HG02943 (cell line): ENCODE measurements around the gene PLIN1.

Experiments
- ATAC-seq: cut with Tn5 transposase; IDR thresholded peaks from one replicate; pipeline ENCODE4 v1.9.1; 2021; ENCODE audit warnings: mild to moderate bottlenecking, low read depth, moderate library complexity; ENCODE audit not compliant: unreplicated experiment

The PLIN1 gene

DNA sequence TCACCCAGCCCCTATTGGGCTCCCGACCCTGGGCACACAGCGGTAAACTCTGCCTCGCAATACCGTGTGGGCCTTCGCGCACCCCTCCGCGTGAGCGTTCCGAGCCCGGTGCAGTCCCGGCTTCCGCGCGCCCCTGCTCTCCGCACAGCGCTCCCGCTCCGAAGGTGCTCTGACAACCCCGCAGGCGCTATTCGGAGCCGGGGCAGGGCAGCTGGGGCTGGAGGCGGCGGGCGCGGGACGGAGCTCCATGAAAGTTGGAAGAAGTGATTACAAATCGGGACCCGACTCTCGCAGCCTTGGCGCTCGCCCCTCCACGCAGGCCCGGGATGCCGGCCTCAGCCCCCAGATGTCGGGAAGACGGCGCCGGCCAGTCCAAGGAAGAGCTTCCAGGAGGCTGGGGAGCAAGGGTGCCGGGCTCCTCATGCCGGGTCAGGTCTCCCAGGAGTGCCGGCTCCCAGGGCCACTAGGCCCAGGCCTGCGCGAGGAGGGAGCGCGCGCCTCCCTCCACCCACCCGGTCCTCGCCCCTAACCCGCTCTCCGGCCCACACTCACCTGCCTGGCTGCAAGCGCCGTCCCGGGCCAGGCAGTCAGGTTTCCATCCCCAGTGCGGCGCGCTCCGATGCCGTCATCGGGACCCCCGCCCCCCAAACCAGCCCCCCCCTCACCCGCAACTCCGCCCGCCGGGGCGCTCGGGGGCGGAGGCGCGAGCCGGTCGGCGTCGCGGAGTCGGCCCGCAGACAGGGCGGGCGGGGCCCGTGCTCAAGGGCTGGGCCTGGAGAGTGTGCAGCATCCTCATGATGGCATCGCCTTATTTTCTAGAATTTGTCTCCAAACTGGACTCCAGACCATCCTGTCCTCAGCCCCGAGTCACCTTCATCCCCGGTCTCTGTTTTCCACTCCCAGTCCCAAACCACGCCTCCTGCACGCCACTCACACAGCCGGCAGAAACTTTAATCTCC is 24.0 kb downstream of the PLIN1 start, which contains the start of gene KIF7:
Gene KIF7 (minus strand): TSS at position 621 of the 959 bp plus-strand sequence. CDS start 2,537 bp downstream, outside the sequence.
- no peak for ATAC-seq

DNA sequence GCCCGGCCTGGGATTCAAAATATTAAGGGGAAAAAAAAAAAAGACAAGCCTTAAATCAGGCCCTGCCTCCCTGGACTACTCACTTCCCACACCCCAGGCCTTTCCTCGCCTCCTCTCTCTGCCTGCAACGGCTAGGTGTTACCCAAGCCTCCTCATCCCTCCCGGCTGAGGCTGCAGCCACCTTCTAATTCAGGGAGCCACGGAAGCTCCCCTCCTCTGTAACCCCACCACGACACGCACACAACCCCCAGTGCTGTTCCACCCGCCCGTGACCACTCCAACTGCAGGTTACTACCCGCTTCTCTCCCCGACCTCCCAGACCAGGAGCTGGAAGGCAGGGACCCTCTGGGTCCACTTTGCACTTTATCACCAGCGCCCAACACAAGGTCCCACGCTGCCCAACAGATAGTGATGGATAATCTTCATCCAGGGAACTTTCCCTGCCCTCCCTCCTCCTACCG is 24.8 kb downstream of the PLIN1 start:
- no peak for ATAC-seq

DNA sequence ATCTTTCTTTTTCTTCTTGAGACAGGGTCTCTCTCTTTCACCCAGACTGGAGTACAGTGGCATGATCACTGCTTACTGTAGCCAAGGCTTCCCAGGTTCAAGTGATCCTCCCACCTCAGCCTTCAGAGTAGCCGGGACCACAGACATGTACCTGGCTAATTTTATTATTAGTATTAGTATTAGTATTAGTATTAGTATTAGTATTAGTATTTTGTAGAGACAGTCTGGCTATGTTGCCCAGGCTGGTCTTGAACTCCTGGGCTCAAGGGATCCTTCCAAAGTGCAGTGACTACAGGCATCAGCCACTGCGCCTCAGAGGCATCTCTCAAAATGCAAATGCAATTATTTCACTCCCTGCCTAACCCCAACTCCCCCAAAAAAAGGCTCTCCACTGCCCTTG is 25.6 kb downstream of the PLIN1 start:
- ATAC-seq: no peak

DNA sequence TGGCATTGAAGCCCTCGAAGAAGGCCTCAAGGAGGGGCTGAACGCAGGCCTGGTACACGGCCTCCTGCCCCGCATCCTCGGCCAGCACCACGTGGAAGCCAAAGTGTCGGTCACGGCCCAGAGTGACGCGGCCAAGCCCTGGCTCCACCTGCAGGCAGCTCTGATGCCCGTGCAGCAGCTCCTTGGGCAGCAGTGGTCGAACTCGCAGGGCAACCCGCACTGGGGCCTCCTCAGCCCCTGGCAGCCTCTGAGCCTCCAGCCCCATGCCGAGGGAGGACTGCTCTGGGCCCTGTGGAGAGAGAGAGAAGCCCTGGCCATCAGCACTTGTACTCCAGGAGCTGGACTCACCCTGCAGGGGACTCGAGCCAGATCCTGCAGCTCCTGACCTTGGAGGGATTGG is 26.5 kb downstream of the PLIN1 start:
- ATAC-seq: no peak

DNA sequence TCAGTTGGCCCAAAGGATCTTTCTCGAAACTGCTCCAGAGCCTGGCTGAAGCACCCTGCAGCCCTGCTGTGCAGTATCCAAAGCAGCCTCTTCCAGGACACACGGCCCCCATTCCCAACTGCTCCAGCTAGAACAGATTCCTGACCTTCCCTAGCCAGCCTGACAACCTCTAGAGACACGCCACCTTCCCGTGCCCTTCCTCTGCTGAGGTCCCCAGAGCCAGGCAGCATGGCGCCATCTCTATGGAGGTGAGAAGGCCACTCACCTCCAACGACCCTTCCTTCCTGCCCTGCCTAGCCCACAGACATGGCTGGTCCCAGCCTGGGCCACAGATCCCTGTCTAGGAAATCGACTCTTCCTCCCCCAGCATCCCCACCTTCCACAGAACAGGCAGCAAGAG is 27.0 kb downstream of the PLIN1 start:
- no peak for ATAC-seq

DNA sequence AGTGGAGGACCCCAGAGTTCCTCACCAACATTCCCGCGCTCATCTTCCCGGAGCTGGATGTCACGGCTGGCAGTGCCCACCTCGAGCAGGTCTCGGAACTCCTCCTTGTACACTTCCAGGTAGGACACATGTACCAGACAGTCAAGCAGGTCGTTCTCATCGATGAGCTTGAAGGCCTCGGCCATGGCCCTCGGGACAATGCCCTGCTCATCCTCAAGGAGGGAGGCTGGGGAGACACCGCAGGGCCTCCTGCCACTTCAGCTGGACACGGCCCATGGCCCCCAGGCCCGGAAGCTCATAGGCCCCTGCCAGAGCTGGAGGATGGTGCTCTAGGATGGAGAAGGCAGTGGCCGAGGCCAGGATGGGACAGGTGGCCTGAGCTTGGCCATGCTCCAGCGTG is 29.5 kb downstream of the PLIN1 start:
- no peak for ATAC-seq

DNA sequence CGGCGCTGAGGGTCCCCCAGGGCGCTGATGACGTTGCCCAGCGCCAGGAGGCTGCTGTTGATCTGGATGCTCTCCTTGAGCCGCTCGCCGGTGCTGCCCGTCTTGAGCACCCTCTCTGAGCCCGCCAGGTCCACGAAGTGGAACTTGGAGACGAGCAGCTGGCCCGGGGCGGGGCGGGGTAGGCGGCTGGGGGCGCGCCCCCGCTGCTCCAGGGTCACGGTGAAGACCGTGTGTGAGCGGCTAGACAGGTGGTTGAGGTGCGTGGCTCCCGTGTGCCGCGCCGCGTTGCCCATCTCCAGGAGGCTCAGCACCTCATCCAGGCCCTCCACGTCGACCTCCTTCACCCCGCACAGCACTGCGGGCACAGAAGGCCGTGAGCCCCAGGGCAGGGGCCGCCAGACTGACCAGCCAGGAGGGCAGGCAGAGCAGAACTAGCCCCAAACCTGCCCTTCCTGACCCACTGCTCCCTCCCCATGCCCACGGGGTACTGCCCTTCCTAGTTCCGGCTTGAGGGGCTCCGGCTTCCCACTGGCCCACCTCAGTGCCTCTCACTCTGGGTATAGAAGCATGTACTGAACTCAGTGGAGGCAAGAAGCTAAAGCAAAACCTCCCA is 30.0 kb downstream of the PLIN1 start:
- no peak for ATAC-seq

DNA sequence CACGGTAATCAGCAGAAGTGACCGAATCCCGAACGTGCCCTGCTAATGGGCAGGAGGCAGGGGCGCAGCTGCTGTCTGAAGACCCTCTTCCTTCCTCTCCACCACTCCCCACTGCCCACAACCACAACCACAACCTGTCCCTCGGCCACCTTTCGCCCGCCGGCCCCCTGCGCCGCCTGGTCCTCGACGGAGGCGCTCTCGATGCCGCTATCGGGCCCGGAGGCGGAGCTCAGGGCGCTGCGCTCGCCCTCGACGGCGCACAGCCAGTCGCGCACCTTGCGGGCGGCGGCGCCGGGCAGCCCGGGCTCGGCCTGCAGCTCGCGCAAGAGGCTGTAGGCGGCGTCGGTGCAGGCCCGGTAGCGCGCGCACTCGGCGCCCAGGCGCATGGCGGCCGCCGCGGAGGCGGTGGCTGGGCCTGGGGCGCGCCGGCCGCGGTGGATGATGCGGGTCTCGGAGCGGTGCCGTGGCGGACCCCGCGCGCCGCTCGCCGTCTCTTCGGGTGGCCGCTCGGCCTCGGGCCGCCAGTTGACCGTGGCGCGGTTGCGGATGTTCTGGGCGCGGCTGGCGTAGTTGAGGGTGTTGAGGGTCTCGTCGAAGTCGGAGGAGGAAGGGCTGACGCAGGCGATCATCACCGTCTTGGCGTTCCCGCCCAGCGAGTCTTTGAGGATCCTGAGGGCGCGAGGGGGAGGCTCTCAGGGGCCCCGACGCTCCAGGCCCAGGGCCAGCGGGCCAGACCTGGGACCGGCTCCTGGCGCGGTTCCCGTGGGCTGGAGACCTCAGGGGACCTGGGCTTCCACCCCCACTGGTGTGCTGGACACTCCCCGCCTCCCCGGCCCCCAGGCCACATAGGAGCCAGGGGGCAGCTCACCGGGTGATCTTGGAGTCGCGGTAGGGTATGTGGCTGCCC is 30.8 kb downstream of the PLIN1 start:
- no peak for ATAC-seq

DNA sequence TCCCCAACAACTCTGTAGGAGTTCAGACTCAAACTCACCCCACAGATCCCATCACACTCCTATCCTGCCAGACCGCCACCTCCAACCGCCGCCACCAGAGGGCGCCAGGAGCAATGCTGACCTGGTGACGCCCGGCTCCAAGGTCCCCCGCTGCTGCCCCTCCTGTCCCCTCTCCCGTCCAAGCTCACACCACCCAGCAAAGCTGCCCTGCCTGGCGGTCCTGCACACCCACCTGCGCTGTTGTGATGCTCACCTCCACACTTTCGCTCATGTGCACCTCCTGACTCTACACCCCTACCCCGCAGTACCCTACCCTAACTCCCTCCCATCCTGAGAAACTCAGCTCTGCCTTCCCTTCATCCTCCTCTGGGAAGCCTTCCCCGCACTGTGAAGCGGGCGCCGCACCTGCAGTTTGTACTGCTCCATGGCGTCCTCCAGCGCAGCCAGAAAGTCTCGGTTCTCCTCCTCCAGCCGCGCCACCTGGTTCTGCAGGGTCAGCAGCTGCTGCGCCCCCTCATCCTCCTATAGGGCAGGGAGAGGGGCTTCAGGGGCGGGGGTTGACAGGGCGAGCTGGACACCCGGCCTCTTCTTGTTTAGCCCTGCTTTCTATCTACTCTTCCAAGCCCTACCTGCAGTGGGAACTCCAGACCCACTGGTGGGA is 31.8 kb downstream of the PLIN1 start:
- no peak for ATAC-seq

DNA sequence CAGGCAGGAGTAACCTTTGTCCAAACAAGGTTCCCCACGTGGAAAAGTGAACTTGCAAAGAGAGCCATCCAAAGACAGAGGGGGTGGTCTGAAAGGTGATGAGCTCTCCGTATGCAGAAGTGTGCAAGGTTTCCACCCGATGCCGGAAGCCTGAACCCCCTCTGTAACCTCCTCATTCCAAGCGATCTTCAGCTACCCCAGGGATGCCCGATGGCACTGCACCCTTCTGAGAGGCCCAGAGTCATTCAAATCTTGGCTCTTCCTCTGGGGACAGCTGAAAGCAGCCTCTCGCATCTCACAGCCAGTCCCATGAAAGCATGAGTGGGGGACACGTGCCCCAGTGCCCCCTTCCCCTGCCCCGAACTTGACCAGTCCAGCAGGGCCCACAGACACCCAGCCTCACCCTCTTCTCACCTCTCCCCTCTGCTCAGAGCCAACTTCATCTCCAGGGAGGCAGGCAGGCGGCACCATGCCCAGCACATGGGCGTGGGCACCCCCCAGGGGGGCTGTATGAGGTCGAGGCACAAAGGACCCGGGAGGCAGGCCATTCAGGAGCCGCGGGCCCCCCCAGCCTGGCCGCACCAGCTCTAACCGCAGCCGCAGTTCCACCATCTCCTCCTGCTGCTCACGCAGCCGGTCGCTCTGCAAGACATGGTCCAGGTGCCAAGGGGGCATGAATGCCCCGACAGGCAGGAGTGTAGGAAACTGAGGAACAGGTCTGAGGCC is 32.6 kb downstream of the PLIN1 start:
- ATAC-seq: no peak

DNA sequence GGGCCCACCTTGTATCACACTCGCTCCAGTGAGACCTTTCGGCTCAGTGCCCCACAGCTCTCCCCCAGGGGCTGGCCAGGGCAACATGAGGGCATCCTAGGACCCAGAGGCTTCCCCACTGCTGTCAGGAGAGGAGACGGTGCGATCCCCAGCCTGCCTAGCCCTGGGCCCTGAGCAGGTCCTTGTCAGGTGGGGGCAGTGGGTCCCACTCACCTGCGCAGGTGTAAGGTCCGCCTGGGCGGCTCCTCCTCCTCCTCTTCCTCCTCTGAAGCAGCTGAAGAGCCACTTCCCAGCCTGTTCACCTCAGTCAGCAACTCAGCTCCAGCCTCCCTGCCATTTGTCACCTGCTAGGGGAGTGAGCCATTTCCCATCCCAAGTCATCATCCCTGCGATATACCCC is 33.5 kb downstream of the PLIN1 start:
- no peak for ATAC-seq

DNA sequence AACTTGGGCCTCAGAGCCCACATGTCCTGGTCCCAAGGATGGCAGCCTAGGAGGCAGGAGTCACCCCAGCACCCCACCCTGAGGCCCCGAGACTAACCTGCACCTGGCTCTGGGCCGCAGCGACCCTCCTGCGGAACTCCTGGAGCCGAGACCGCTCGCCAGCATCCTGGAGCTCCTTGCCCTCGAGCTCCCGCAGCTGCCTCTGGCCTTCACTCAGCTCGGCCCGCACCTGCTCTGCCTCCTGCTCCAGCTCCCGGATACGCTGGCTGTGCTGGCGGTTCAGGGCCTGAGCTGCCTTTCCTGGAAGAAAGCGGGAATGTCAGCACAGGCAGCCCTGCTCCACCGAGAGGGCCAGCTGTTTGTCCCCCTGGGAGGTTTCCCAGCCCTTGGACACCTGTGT is 37.1 kb downstream of the PLIN1 start:
- no peak for ATAC-seq

DNA sequence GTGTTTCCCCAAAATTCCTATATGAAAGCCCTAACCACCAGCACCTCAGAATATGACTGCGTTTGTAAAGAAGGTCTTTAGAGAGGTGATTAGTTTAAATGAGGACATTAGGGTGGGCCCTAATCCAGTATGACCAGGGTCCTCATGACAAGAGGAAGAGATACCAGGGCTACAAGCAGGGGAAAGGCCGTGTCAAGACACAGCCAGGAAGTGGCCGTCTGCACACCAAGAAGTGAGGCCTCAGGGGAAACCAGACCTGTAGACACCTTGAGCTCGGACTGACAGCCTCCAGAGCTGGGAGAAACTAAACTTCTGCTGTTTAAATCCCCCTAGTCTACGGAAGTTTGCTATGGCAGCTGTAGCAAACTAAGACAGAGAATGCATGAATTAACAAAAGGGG is 38.1 kb downstream of the PLIN1 start:
- ATAC-seq: no peak

DNA sequence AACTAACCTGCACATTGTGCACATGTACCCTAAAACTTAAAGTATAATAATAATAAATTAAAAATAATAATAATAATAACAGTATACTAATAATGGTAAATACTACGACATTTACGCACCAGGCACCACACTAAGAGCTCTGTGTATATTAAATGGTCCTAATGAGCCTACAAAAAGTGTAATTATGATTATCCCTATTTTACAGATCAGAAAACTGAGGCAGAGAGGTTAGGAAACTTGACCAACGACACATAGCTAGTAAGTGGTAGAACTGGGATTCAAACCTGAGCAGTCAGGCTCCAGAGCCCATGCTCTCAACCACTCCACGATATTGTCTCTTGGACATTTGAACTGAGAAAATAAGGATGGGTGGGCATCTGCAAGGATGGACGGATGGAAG is 38.9 kb downstream of the PLIN1 start:
- ATAC-seq: no peak

DNA sequence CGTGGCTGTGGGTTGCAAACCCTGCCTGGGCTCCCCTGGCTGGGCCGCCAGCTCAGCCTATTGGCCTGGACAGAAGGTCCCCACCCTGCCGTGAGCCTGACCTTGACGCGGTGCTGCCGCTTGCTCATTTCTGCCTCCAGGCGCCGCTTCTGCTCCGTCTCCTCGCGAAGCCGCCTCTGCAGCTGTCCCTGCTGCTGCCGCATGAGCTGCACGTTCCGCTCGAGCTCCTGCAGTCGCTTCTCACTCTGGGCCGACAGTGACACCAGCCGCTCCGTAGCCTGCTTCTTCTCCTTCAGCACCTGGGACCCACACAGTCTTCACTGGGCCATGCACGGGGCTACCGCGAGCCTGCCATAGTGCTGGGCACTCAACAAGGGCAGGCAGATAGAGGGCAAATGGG is 45.6 kb downstream of the PLIN1 start:
- no peak for ATAC-seq

DNA sequence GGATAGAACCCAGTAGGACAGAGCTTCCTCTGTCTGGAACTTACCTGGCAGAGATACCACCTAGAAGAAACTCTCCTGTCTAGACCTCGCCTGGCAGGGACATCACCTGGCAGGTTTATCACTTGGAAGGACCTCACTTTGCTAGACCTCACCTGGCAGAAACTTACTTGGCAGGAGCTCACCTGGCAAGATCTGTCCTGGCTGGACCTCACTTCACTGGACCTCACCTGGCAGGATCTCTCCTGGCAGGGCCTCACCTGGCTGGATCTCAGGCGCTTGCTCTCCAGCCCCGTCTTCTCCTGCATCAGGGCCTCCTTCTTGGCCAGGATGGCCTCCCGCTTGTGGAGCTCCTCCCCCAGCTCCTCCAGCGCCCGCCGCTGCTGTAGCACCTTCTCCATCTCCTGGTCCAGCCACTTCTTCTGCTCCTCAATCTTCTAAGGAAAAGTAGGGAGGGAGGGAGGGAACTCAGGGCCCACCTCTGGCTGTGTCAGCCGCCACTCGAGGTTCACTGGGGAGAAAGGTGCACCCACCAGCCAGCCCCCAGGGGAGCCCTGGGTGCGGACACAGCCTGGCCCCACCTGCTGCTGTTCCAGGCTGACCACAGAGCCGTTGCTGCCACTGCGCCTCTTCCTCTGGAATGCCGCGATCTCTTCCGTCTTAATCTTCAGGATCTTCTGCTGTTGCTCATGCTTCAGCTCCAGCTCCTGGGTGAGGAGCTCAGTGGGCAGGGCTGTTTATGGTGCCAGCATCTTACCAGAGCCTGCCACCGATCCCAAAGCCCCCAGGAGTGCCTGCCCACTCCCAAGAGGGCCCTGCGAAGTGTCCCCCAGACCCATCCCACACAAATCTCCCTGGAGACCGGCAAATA is 46.4 kb downstream of the PLIN1 start:
- no peak for ATAC-seq

DNA sequence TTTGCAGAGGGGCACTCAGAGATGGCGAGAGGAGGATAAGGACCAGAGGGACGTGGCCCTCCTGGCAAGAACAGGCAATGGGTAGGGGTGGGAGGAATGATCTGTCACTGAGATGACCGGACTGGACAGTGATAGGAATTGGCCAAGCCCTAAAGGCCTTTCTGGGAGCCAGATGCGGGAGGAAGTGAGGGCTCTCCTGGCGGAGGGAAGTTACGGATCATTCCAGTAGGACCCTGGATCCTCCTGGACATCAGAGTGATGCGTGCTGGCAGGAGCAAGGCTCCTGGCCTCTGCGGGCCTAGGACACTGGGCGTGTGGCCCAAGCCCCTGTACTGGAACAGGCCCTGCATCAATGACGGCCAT is 47.3 kb downstream of the PLIN1 start:
- no peak for ATAC-seq

DNA sequence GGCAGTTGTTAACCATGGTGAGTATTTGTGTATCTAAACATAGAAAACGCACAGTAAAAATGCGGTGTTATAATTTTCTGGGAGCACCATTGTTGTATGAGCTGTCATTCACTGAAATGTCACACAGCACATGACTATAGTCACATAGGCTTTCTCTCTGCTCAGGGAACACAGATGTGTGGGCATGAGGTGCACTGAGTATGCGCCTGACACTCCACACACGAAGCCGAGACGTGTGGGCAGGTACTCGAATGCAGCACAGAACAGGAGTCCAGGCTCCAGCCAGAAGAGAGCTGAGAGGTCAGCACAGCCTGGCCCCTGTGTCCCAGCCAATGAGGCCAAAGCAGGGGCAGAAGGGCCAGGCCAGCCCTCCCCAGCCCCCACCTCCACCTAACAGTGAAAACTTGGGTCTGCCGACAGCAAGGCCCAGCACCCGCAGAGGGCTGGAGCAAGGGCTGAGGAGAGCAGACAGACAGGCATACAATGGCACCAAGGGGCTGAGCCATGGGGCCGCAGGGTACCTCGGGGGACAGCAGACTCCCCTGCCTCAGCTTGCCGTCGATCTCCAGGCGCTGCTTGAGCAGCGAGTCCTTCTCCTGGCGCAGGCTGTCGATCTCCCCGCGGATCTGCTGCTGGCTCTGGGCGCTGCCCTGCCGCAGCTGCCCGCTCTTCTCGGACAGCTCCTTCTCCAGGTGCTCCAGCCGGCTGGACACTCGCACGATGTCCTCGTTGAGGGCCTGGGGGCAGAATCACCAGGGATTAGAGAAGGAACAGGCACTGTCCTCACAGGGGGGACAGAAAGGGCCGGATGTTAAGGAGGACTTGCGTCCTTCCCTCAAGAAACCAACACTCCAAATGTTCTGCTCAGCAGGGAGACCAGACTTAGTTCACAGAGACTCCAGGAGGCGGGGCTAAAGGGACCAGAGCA is 47.9 kb downstream of the PLIN1 start:
- ATAC-seq: no peak
